Endothelial cell of umbilical vein (primary cell): ENCODE results near the gene GMNN. TPM values are rescaled to one million over a fixed set of nuclear protein-coding genes. Genes with fewer than 3 reads are reported as not detected.

Source experiments
- BruUV-seq: library from RNA; stranded (reverse); fragments of 400-500 nt; replicated peaks from 2 replicates; lab custom pipeline; 2021; lab: Mats Ljungman, UMichigan
- CTCF ChIA-PET: fragments of 300-600, 350-600 bp; sonication (Branson Sonifier 250); formaldehyde crosslinking; loops from one replicate; lab custom pipeline; 2021; ENCODE audit warnings: antibody characterized with exemption, inconsistent platforms; lab: Charles Lee
- POLR2A ChIA-PET: fragments of 300-600, 350-600 bp; sonication (Branson Sonifier 250); formaldehyde crosslinking; loops from one replicate; lab custom pipeline; 2021; ENCODE audit warnings: antibody characterized with exemption, inconsistent platforms; lab: Charles Lee
- DNase-seq: peaks from one replicate; pipeline ENCODE4 v3.0.0-alpha.2; 2011; ENCODE audit warnings: low read depth, low spot score
- FAIRE-seq: peaks from 2 replicates; lab custom pipeline; 2011; peaks lifted over from hg19 to GRCh38; lab: Jason Lieb, UNC
- H2AFZ ChIP-seq: 2 replicates; pipeline ENCODE4 v1.6.0; 2012; ENCODE audit warnings: low read depth, low read length, control low read depth, inconsistent platforms
- H3K27ac ChIP-seq: 2 replicates; pipeline ENCODE4 v1.5.1; 2011; ENCODE audit warnings: low read depth, mild to moderate bottlenecking, control low read depth, low read length, moderate library complexity; ENCODE audit not compliant: insufficient read depth
- H3K27me3 ChIP-seq, 2 experiments: 2 replicates each; pipeline versions ENCODE4 v1.6.0 to v1.6.1; 2011; ENCODE audit warnings: low read length in 2 of 2, mixed read lengths in 1 of 2; ENCODE audit not compliant: control insufficient read depth in 2 of 2, insufficient read depth in 2 of 2
- H3K36me3 ChIP-seq, 2 experiments: 2 replicates in 1 of 2; 3 replicates in 1 of 2; pipeline ENCODE4 v1.5.1; 2011; ENCODE audit warnings: low read length in 2 of 2, mild to moderate bottlenecking in 1 of 2, moderate library complexity in 1 of 2; ENCODE audit not compliant: control insufficient read depth in 2 of 2, insufficient read depth in 2 of 2; ENCODE audit errors: extremely low read depth in 1 of 2
- H3K4me1 ChIP-seq: 3 replicates; pipeline ENCODE4 v1.5.1; 2011; ENCODE audit warnings: mild to moderate bottlenecking, low read length; ENCODE audit not compliant: control insufficient read depth, insufficient read depth; ENCODE audit errors: extremely low read depth
- H3K4me2 ChIP-seq: 2 replicates; pipeline ENCODE4 v1.6.1; 2011; ENCODE audit warnings: low read length, control low read depth, mixed read lengths; ENCODE audit not compliant: insufficient read depth
- H3K4me3 ChIP-seq, 3 experiments: fragments of 200-600 bp in 1 of 3; sonication (generic), shearing (Covaris generic) in 1 of 3; replicated peaks in 1 of 3; 2 replicates each; pipeline ENCODE4 v1.5.1; 2011 to 2016; ENCODE audit warnings: control low read depth in 3 of 3, low read length in 3 of 3, mild to moderate bottlenecking in 2 of 3, inconsistent platforms in 1 of 3, low read depth in 1 of 3, moderate library complexity in 1 of 3; ENCODE audit not compliant: insufficient read depth in 1 of 3
- H3K79me2 ChIP-seq: 2 replicates; pipeline ENCODE4 v1.6.0; 2012; ENCODE audit warnings: low read length, inconsistent platforms; ENCODE audit not compliant: control insufficient read depth, insufficient read depth
- H3K9ac ChIP-seq: replicated peaks from 2 replicates; pipeline ENCODE3; 2011; ENCODE audit warnings: low read length, control low read depth; ENCODE audit not compliant: insufficient read depth; ENCODE audit errors: extremely low read depth
- H3K9me1 ChIP-seq: replicated peaks from 3 replicates; pipeline ENCODE4 v1.6.0; 2011; ENCODE audit warnings: mild to moderate bottlenecking, low read length; ENCODE audit not compliant: control insufficient read depth, insufficient read depth; ENCODE audit errors: extremely low read depth
- H3K9me3 ChIP-seq: replicated peaks from 2 replicates; pipeline ENCODE4 v1.5.1; 2012; ENCODE audit warnings: low read length, inconsistent platforms; ENCODE audit not compliant: control insufficient read depth, insufficient read depth
- H4K20me1 ChIP-seq: replicated peaks from 2 replicates; pipeline ENCODE3; 2011; ENCODE audit warnings: mild to moderate bottlenecking, low read length; ENCODE audit not compliant: control insufficient read depth, insufficient read depth; ENCODE audit errors: extremely low read depth
- CTCF ChIP-seq, 2 donors: IDR thresholded peaks; 1 replicate in 1 of 2; 2 replicates in 1 of 2; pipeline ENCODE4 v1.5.1; 2011; ENCODE audit warnings: low read length in 2 of 2, mild to moderate bottlenecking in 2 of 2, moderate library complexity in 2 of 2, control low read depth in 1 of 2, inconsistent platforms in 1 of 2, low read depth in 1 of 2; ENCODE audit not compliant: insufficient read depth in 1 of 2; ENCODE audit errors: extremely low read depth in 1 of 2
- EZH2 ChIP-seq: IDR thresholded peaks from 2 replicates; pipeline ENCODE4 v1.6.1; 2012; ENCODE audit warnings: borderline replicate concordance, low read depth, mild to moderate bottlenecking, moderate library complexity, low read length, inconsistent platforms; ENCODE audit not compliant: severe bottlenecking
- FOS ChIP-seq: IDR thresholded peaks from 2 replicates; pipeline ENCODE4 v1.6.1; 2011; ENCODE audit warnings: mild to moderate bottlenecking, low read length, moderate library complexity, borderline replicate concordance; ENCODE audit not compliant: insufficient read depth
- GATA2 ChIP-seq: IDR thresholded peaks from 2 replicates; pipeline ENCODE4 v1.7.0; 2011; ENCODE audit warnings: low read depth, mild to moderate bottlenecking, moderate library complexity, mixed read lengths, low read length; ENCODE audit not compliant: insufficient read length, insufficient read depth
- JUN ChIP-seq: IDR thresholded peaks from 2 replicates; pipeline ENCODE4 v1.6.1; 2011; ENCODE audit warnings: borderline replicate concordance, low read depth; ENCODE audit not compliant: insufficient read length, insufficient read depth
- MAX ChIP-seq: IDR thresholded peaks from 2 replicates; pipeline ENCODE4 v1.6.1; 2011; ENCODE audit not compliant: insufficient read depth, insufficient read length
- MYC ChIP-seq: IDR thresholded peaks from one replicate; pipeline ENCODE4 v1.6.1; 2011; ENCODE audit warnings: mild to moderate bottlenecking, low read depth, low read length
- POLR2A ChIP-seq: IDR thresholded peaks from 2 replicates; pipeline ENCODE4 v1.6.1; 2012; ENCODE audit warnings: low read depth, mild to moderate bottlenecking, control low read depth, low read length
- POLR2AphosphoS5 ChIP-seq: IDR thresholded peaks from 2 replicates; pipeline ENCODE4 v1.6.1; 2012; ENCODE audit warnings: low read depth, mild to moderate bottlenecking, control low read depth, low read length, moderate library complexity; ENCODE audit not compliant: insufficient read depth
- dilution Hi-C: fragments of 300-500 bp; cut with MboI; formaldehyde crosslinking; loops from one replicate; pipeline ENCODE4 v1.15.0; 2019; ENCODE audit warnings: low sequenced_read_pairs; ENCODE audit not compliant: extremely low pct_ligation_motif_present
- intact Hi-C: fragments of 100-400 bp; cut with micrococcal nuclease; formaldehyde crosslinking; loops from one replicate; pipeline ENCODE4 v1.10.0; 2022
- polyA plus RNA-seq, 4 experiments: library from polyadenylated mRNA; depleted of rRNA in 3 of 4; stranded (reverse) in 3 of 4; unstranded in 1 of 4; fragments of >200 nt; gene quantifications; 2 replicates each; pipeline versions ENCODE4 v1.2.1 to v1.2.3, GENCODE V29; 2011 to 2012; ENCODE audit warnings: missing spikeins in 1 of 4
- total RNA-seq: library from RNA; stranded (reverse); gene quantifications from 2 replicates; pipeline ENCODE4 v1.2.3, GENCODE V29; 2021

The GMNN gene
- total and polyA plus RNA-seq, 2 donors (not counting 3 experiments of a cell fraction or from before 2014, with no cell fraction given): 25.4 to 52.6 TPM

GRCh38 chr6:24757611-24758010 is 17.1 kb upstream of the GMNN start:
- no peak for TF ChIP-seq CTCF (IDR thresholded peaks at IDR 0.05; ENCODE audit: extremely low read depth in 1 of 2, insufficient read depth in 1 of 2, low read depth in 1 of 2, low read length in 2 of 2)
- no peak for TF ChIP-seq FOS
- TF ChIP-seq POLR2A: no peak
- TF ChIP-seq JUN: no peak
- no peak for TF ChIP-seq POLR2AphosphoS5
- no peak for TF ChIP-seq MYC
- TF ChIP-seq MAX: no peak
- no peak for TF ChIP-seq GATA2
- TF ChIP-seq EZH2: no peak
- dilution Hi-C loops: no loop called here
- POLR2A ChIA-PET: no interaction called here
- no peak overlapping the region for H3K27ac ChIP-seq
- H3K9me3 ChIP-seq: no peaks in the 10 kb centered on the region
- no peak overlapping the region for H2AFZ ChIP-seq
- H4K20me1 ChIP-seq: no peaks in the 10 kb centered on the region
- H3K27me3 ChIP-seq: no peaks in the 10 kb centered on the region
- no peak overlapping the region for H3K9ac ChIP-seq
- no peaks in the 10 kb centered on the region for H3K4me1 ChIP-seq
- no peaks in the 10 kb centered on the region for H3K79me2 ChIP-seq
- H3K4me2 ChIP-seq: no peak overlapping the region
- CTCF ChIA-PET: interaction anchor here (1.0 kb wide), 1 partner anchor 14 kb away, joined by 3 read pairs; no protein-coding TSS in a partner anchor
- FAIRE-seq (no peak), DNase-seq (no peak)
- H3K36me3 ChIP-seq: no peaks in the 10 kb centered on the region
- no TSS peak for BruUV-seq
- no peaks in the 10 kb centered on the region for H3K9me1 ChIP-seq
- H3K4me3 ChIP-seq: no peak overlapping the region
- intact Hi-C loops: no loop called here
